ENCODE results near the gene RTP3.

RTP3 gene

DNA sequence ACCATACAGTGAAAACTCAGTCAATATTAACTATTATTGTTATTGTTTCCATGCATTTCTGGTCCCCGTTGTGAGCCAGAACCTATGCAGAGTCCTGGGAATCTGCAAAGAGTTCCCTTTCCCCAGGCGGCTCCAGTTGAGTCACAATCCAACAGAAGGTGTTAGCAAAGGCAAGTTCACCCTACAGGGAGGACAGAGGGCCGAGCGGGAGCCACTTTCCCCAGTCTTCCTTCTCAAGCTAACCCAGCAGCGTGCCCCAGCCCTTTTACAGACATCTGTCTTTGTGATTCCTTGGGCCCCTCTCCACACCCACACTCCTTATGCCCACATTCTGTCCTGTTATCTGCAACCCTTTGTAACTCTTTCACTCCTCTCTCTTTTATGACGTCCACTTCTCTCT lies 20.0 kb upstream of the RTP3 start:
- Histone ChIP-seq H3F3A (ENCODE audit: insufficient read depth, low read length) (no peaks in the 10 kb centered on the region), H3K9me2 (ENCODE audit: low read depth, low read length) (no peaks in the 10 kb centered on the region), H3K27me3 (ENCODE audit: insufficient read depth, low read length) (peaks cover 3% of the 10 kb centered on the region; the same call in 1 of the 2 replicates), H3K79me2 (ENCODE audit: insufficient read depth, low read length) (no peaks in the 10 kb centered on the region), H4K20me1 (ENCODE audit: insufficient read depth, low read length) (no peaks in the 10 kb centered on the region), H3K36me3 (ENCODE audit: insufficient read depth, low read length) (no peaks in the 10 kb centered on the region), H3K4me3 (ENCODE audit: low read depth, low read length, poor library complexity, severe bottlenecking) (no peak overlapping the region), H3K4me1 (ENCODE audit: insufficient read depth, low read length, severe bottlenecking) (no peaks in the 10 kb centered on the region), H3K9me3 (ENCODE audit: low read length) (no peaks in the 10 kb centered on the region), H3K4me2 (ENCODE audit: low read length) (no peak overlapping the region), H3K27ac (ENCODE audit: low read depth, low read length, poor library complexity, severe bottlenecking) (no peak overlapping the region), H3K9ac (ENCODE audit: low read length) (no peak overlapping the region), H2AFZ (ENCODE audit: low read length) (no peak overlapping the region)
- TF ChIP-seq EZH2 (IDR thresholded peaks at IDR 0.05; ENCODE audit: borderline replicate concordance, low read length), result no peak
- TF ChIP-seq, protein P1, sequence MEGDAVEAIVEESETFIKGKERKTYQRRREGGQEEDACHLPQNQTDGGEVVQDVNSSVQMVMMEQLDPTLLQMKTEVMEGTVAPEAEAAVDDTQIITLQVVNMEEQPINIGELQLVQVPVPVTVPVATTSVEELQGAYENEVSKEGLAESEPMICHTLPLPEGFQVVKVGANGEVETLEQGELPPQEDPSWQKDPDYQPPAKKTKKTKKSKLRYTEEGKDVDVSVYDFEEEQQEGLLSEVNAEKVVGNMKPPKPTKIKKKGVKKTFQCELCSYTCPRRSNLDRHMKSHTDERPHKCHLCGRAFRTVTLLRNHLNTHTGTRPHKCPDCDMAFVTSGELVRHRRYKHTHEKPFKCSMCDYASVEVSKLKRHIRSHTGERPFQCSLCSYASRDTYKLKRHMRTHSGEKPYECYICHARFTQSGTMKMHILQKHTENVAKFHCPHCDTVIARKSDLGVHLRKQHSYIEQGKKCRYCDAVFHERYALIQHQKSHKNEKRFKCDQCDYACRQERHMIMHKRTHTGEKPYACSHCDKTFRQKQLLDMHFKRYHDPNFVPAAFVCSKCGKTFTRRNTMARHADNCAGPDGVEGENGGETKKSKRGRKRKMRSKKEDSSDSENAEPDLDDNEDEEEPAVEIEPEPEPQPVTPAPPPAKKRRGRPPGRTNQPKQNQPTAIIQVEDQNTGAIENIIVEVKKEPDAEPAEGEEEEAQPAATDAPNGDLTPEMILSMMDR (IDR thresholded peaks at IDR 0.05; ENCODE audit: low read length), result no peak

DNA sequence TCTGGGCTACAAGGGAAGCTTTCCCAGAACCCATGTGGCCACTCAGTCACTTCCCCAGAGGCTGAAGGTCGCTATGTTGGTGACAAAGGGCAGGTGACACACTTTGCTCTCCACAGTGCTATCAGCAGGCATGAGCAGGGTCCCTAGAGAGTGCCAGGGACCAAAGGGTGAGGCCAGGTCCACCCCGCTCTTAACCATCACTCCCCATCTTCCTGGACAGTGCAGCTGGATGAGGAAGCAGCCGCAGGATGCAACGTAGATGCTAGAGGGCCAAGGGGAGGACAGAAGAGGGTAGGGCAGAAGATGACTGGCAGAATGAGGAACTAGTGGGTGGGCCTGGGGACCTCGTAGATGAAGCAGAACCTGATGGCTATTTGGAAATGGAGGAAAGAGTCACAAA lies 19.4 kb upstream of the RTP3 start:
- Histone ChIP-seq H3K9me2 (ENCODE audit: low read depth, low read length) (no peaks in the 10 kb centered on the region), H3K9ac (ENCODE audit: low read length) (no peak overlapping the region), H3K4me1 (ENCODE audit: insufficient read depth, low read length, severe bottlenecking) (no peaks in the 10 kb centered on the region), H3K27me3 (ENCODE audit: insufficient read depth, low read length) (peaks cover 3% of the 10 kb centered on the region; the same call in 1 of the 2 replicates), H4K20me1 (ENCODE audit: insufficient read depth, low read length) (no peaks in the 10 kb centered on the region), H2AFZ (ENCODE audit: low read length) (no peak overlapping the region), H3K36me3 (ENCODE audit: insufficient read depth, low read length) (no peaks in the 10 kb centered on the region), H3K79me2 (ENCODE audit: insufficient read depth, low read length) (no peaks in the 10 kb centered on the region), H3K27ac (ENCODE audit: low read depth, low read length, poor library complexity, severe bottlenecking) (no peak overlapping the region), H3F3A (ENCODE audit: insufficient read depth, low read length) (no peaks in the 10 kb centered on the region), H3K4me3 (ENCODE audit: low read depth, low read length, poor library complexity, severe bottlenecking) (no peak overlapping the region), H3K4me2 (ENCODE audit: low read length) (no peak overlapping the region), H3K9me3 (ENCODE audit: low read length) (no peaks in the 10 kb centered on the region)
- TF ChIP-seq, protein P1 (IDR thresholded peaks at IDR 0.05; ENCODE audit: low read length), result no peak
- no peak for TF ChIP-seq EZH2 (IDR thresholded peaks at IDR 0.05; ENCODE audit: borderline replicate concordance, low read length)

- Histone ChIP-seq H3K36me3 (ENCODE audit: insufficient read depth, low read length) (no peaks in the 10 kb centered on the region), H3K27me3 (ENCODE audit: insufficient read depth, low read length) (no peaks in the 10 kb centered on the region), H3K4me3 (ENCODE audit: low read depth, low read length, poor library complexity, severe bottlenecking) (no peak overlapping the region), H3K4me2 (ENCODE audit: low read length) (no peak overlapping the region), H3K4me1 (ENCODE audit: insufficient read depth, low read length, severe bottlenecking) (no peaks in the 10 kb centered on the region), H3F3A (ENCODE audit: insufficient read depth, low read length) (no peaks in the 10 kb centered on the region), H3K9me2 (ENCODE audit: low read depth, low read length) (no peaks in the 10 kb centered on the region), H3K9me3 (ENCODE audit: low read length) (no peaks in the 10 kb centered on the region), H3K27ac (ENCODE audit: low read depth, low read length, poor library complexity, severe bottlenecking) (no peak overlapping the region), H2AFZ (ENCODE audit: low read length) (no peak overlapping the region), H4K20me1 (ENCODE audit: insufficient read depth, low read length) (no peaks in the 10 kb centered on the region), H3K79me2 (ENCODE audit: insufficient read depth, low read length) (no peaks in the 10 kb centered on the region), H3K9ac (ENCODE audit: low read length) (no peak overlapping the region)
- TF ChIP-seq, protein P1 (IDR thresholded peaks at IDR 0.05; ENCODE audit: low read length), result no peak
- no peak for TF ChIP-seq EZH2 (IDR thresholded peaks at IDR 0.05; ENCODE audit: borderline replicate concordance, low read length)
Observed at GRCh38 chr3:46479021-46479420, 18.8 kb upstream of the RTP3 start.
